Measurements from ENCODE around the gene ITGA11. TPM values are rescaled to one million over a fixed set of nuclear protein-coding genes. Genes with fewer than 3 reads are reported as not detected.

Gene ITGA11
- total and polyA plus RNA-seq, 8 donors: 0.08 to 12.1 (median 2.0) TPM

- no peaks in the 10 kb centered on the region for H3K36me3 ChIP-seq
- WGBS, 5 donors: 59 to 67% (median 65%) methylated on average over 12 of the region's 12 CpGs
- peak overlapping the region in 3 of 5 donors; percentile 30 to 62 (median 43) for H3K27ac ChIP-seq
- no peak for TF ChIP-seq CTCF (IDR thresholded peaks at IDR 0.05)
- TF ChIP-seq POLR2AphosphoS5 (IDR thresholded peaks at IDR 0.05): peak in 1 of 3 donors; percentile 28
- no peak for TF ChIP-seq EP300 (IDR thresholded peaks at IDR 0.05)
- H3K4me1 ChIP-seq: peaks cover 0 to 2% (median 0%) of the 10 kb centered on the region in 4 donors
- DNase-seq: no peak
- no peaks in the 10 kb centered on the region for H3K9me3 ChIP-seq
- H3K4me3 ChIP-seq: no peak overlapping the region
- no peaks in the 10 kb centered on the region for H3K27me3 ChIP-seq
- intact Hi-C loops (cut with DNase I; ENCODE audit: low total_unique reads): no loop called here
Observed at GRCh38 chr15:68479406-68479805, 47.4 kb upstream of the ITGA11 start.

DNA sequence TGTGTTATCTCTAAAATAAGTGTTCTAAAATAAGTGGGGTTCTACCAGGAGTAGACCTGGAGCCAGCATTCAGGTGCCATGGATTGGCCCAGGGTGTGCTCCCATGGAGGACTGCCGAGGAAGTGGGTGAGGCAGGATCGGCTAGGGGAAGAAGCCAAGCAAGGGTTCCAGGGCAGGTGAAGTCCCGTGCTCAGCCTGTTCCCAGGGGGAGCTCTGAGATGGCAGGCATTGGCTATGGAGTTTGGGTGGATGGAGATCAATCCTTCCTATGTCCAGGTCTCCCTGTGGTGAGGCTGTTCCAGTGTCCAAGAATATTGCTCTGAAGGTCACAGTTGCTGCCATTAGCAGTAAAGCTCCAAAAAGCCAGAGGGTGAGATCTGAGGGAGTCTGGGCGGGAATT is 46.9 kb upstream of the ITGA11 start:
- 80 to 90% (median 82%) methylated on average over 4 of the region's 4 CpGs for WGBS, 5 donors
- no peaks in the 10 kb centered on the region for H3K9me3 ChIP-seq
- TF ChIP-seq EP300 (IDR thresholded peaks at IDR 0.05): no peak
- no peak for TF ChIP-seq POLR2A (IDR thresholded peaks at IDR 0.05)
- no peak for TF ChIP-seq CTCF (IDR thresholded peaks at IDR 0.05)
- no peak for TF ChIP-seq POLR2AphosphoS5 (IDR thresholded peaks at IDR 0.05)
- intact Hi-C loops (cut with DNase I; ENCODE audit: low total_unique reads): no loop called here
- H3K27me3 ChIP-seq: no peaks in the 10 kb centered on the region
- H3K4me3 ChIP-seq: no peak overlapping the region
- no peaks in the 10 kb centered on the region for H3K4me1 ChIP-seq
- H3K27ac ChIP-seq: peak overlapping the region in 3 of 5 donors; percentile 29 to 62 (median 43)
- no peaks in the 10 kb centered on the region for H3K36me3 ChIP-seq
- no peak for DNase-seq

GRCh38 chr15:68475449-68475848 is 43.5 kb upstream of the ITGA11 start:
- Histone ChIP-seq H3K9me3 (no peaks in the 10 kb centered on the region), H3K36me3 (no peaks in the 10 kb centered on the region), H3K27me3 (no peaks in the 10 kb centered on the region), H3K4me1 (no peaks in the 10 kb centered on the region), H3K27ac (no peak overlapping the region), H3K4me3 (no peak overlapping the region)
- DNase-seq: no peak
- TF ChIP-seq CTCF (IDR thresholded peaks at IDR 0.05): no peak
- TF ChIP-seq POLR2A (IDR thresholded peaks at IDR 0.05): no peak
- TF ChIP-seq POLR2AphosphoS5 (IDR thresholded peaks at IDR 0.05): no peak
- no peak for TF ChIP-seq EP300 (IDR thresholded peaks at IDR 0.05)
- intact Hi-C loops (cut with DNase I; ENCODE audit: low total_unique reads): no loop called here

- H3K4me1 ChIP-seq: no peaks in the 10 kb centered on the region
- no peaks in the 10 kb centered on the region for H3K36me3 ChIP-seq
- 43 to 60% (median 54%) methylated on average over 5 of the region's 5 CpGs for WGBS, 5 donors
- TF ChIP-seq CTCF (IDR thresholded peaks at IDR 0.05): no peak
- TF ChIP-seq POLR2A (IDR thresholded peaks at IDR 0.05): no peak
- TF ChIP-seq POLR2AphosphoS5 (IDR thresholded peaks at IDR 0.05): no peak
- TF ChIP-seq EP300 (IDR thresholded peaks at IDR 0.05): no peak
- intact Hi-C loops (cut with DNase I; ENCODE audit: low total_unique reads): no loop called here
- no peak for DNase-seq
- no peaks in the 10 kb centered on the region for H3K9me3 ChIP-seq
- H3K27ac ChIP-seq: no peak overlapping the region
- H3K27me3 ChIP-seq: no peaks in the 10 kb centered on the region
- no peak overlapping the region for H3K4me3 ChIP-seq
Observed at GRCh38 chr15:68471541-68471940, 39.6 kb upstream of the ITGA11 start.

All from stomach (tissue), 9 donors.